ENCODE data around the gene CSK. TPM values are rescaled to one million over a fixed set of nuclear protein-coding genes. Genes with fewer than 3 reads are reported as not detected.

CSK gene
- total RNA-seq, 1 experiment from 2014 or later: 49.2 TPM

DNA sequence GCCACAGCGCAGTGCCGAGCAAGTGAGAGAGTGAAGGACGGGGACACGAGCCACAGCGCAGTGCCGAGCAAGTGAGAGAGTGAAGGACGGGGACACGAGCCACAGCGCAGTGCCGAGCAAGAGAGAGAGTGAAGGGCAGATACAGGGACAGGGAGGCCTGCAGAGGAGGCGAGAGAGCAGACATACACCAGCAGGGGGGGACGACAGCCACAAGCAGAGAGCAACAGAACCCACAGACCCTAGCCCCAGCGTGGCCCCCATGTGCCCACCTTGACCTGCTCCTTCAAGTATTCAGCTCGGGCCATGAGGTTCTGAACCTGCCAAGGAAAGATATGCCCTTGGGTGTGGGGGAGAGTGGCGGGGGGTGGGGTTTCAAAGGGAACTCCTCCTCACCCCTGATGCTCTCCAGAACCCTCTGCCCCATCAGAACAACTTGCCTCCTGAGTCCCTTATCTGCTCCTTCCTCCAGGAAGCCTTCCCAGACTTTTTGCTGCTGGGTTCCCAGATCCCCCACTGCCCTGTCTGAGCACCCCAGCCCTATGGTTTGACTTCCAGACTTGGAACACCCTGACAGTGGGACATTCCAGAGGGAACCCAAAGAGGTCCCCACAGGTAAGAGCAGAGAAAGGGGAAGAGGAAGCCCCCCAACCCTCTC is 55.7 kb downstream of the CSK start:
- no CpG with 5 or more reads among the region's 15 CpGs for WGBS (ENCODE audit: extremely low coverage, insufficient read length, low lambda C conversion rate)

More for the DNA sequence above, 55.7 kb downstream of the CSK start:
- peaks cover 2% of the 10 kb centered on the region for H3K27me3 Mint-ChIP-seq (ENCODE audit: low read depth)
- H3K4me2 ChIP-seq (ENCODE audit: insufficient read depth, insufficient read length, low read length): no peak overlapping the region
- H3K4ac ChIP-seq (ENCODE audit: low read depth, low read length): no peak overlapping the region
- no peaks in the 10 kb centered on the region; the same call in 1 of the 2 replicates for H3K4me1 ChIP-seq (ENCODE audit: insufficient read depth, low read length)
- no peak overlapping the region for H2AK5ac ChIP-seq (ENCODE audit: insufficient read length, low read length)
- H3K56ac ChIP-seq (ENCODE audit: insufficient read length, low read depth, low read length): no peak overlapping the region
- H3K79me1 ChIP-seq (ENCODE audit: insufficient read depth, low read depth, low read length, poor library complexity, severe bottlenecking): no peaks in the 10 kb centered on the region
- H3K4me1 Mint-ChIP-seq: peaks cover 18 to 39% of the 10 kb centered on the region in 2 experiments
- H2BK120ac ChIP-seq (ENCODE audit: low read depth, low read length, poor library complexity, severe bottlenecking): no peak overlapping the region
- no peaks in the 10 kb centered on the region for H3K23me2 ChIP-seq (ENCODE audit: insufficient read length, low read depth, low read length, poor library complexity, severe bottlenecking)
- H2BK12ac ChIP-seq (ENCODE audit: insufficient read length, low read depth, low read length): no peak overlapping the region
- TF ChIP-seq, protein P1, sequence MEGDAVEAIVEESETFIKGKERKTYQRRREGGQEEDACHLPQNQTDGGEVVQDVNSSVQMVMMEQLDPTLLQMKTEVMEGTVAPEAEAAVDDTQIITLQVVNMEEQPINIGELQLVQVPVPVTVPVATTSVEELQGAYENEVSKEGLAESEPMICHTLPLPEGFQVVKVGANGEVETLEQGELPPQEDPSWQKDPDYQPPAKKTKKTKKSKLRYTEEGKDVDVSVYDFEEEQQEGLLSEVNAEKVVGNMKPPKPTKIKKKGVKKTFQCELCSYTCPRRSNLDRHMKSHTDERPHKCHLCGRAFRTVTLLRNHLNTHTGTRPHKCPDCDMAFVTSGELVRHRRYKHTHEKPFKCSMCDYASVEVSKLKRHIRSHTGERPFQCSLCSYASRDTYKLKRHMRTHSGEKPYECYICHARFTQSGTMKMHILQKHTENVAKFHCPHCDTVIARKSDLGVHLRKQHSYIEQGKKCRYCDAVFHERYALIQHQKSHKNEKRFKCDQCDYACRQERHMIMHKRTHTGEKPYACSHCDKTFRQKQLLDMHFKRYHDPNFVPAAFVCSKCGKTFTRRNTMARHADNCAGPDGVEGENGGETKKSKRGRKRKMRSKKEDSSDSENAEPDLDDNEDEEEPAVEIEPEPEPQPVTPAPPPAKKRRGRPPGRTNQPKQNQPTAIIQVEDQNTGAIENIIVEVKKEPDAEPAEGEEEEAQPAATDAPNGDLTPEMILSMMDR (conservative IDR thresholded peaks at IDR 0.05): peak; percentile 27; the same call in 1 of the 3 replicates
- no peak overlapping the region for H3K27ac ChIP-seq (ENCODE audit: insufficient read length, low read depth, low read length)
- peak overlapping the region in 1 of 3 experiments; percentile 82; a peak in 3 of 7 replicates for H3K27ac Mint-ChIP-seq
- H2BK20ac ChIP-seq (ENCODE audit: low read depth, low read length, poor library complexity, severe bottlenecking): no peak overlapping the region
- H3K23ac ChIP-seq (ENCODE audit: insufficient read length, low read depth, low read length): no peak overlapping the region
- H4K5ac ChIP-seq (ENCODE audit: insufficient read length, low read depth, low read length): no peak overlapping the region
- H2BK5ac ChIP-seq (ENCODE audit: insufficient read length, low read length): no peak overlapping the region
- no peak overlapping the region for H4K91ac ChIP-seq (ENCODE audit: insufficient read length, low read depth, low read length)
- H2BK15ac ChIP-seq (ENCODE audit: low read depth, low read length): no peak overlapping the region
- H4K20me1 ChIP-seq (ENCODE audit: control insufficient read depth, insufficient read depth, insufficient read length): peaks cover 3% of the 10 kb centered on the region
- H3K18ac ChIP-seq (ENCODE audit: insufficient read length, low read depth, low read length): no peak overlapping the region
- no peak overlapping the region for H3T11ph ChIP-seq (ENCODE audit: low read length)
- DNase-seq: no peak
- H3K79me2 ChIP-seq (ENCODE audit: insufficient read depth, low read length): no peaks in the 10 kb centered on the region
- no peak overlapping the region for H2AFZ ChIP-seq (ENCODE audit: low read length)
- H3K9ac ChIP-seq (ENCODE audit: extremely low read depth, insufficient read length, low read length): no peak overlapping the region
- H3K9me3 ChIP-seq (ENCODE audit: control insufficient read depth, low read depth, low read length): no peaks in the 10 kb centered on the region
- H3K27me3 ChIP-seq (ENCODE audit: insufficient read depth, low read length): no peaks in the 10 kb centered on the region
- no peaks in the 10 kb centered on the region for H3K9me3 Mint-ChIP-seq
- H4K8ac ChIP-seq (replicated peaks; ENCODE audit: insufficient read length, low read depth, low read length): no peak overlapping the region
- no peak overlapping the region for H3K14ac ChIP-seq (ENCODE audit: insufficient read depth, low read length)
- H3K4me3 Mint-ChIP-seq: no peak overlapping the region
- H3K36me3 Mint-ChIP-seq (ENCODE audit: insufficient read depth in 1 of 3, low read depth in 3 of 3): peaks cover 6 to 37% (median 29%) of the 10 kb centered on the region in 3 experiments

Measured in H9 (cell line).